Activated CD8-positive, alpha-beta T cell treated with anti-CD3 and anti-CD28 coated beads for 36 hours (primary cell): ENCODE results near the gene ARRB1. TPM values are rescaled to one million over a fixed set of nuclear protein-coding genes. Genes with fewer than 3 reads are reported as not detected.

Experiments
- ATAC-seq: fragments of 200-7000 bp; cut with Tn5 transposase; one replicate; pipeline ENCODE4 v1.10.0; 2021; ENCODE audit warnings: mild to moderate bottlenecking, moderate library complexity
- CTCF ChIA-PET: fragments of 350-600 bp; sonication (Branson Sonifier 250); formaldehyde crosslinking; loops from one replicate; lab custom pipeline; 2021; ENCODE audit warnings: antibody characterized with exemption; lab: Charles Lee
- POLR2A ChIA-PET: fragments of 350-600 bp; sonication (Branson Sonifier 250); formaldehyde crosslinking; loops from one replicate; lab custom pipeline; 2021; ENCODE audit warnings: antibody characterized with exemption; lab: Charles Lee
- DNase-seq: peaks from one replicate; pipeline ENCODE4 v3.0.0-alpha.2; 2020
- H3K27ac Mint-ChIP-seq: one replicate; pipeline ENCODE4 v1.8.0; 2021; ENCODE audit warnings: mild to moderate bottlenecking, mixed read lengths
- H3K27me3 Mint-ChIP-seq: one replicate; pipeline ENCODE4 v1.8.0; 2021; ENCODE audit warnings: mixed read lengths
- H3K36me3 Mint-ChIP-seq: one replicate; pipeline ENCODE4 v1.8.0; 2021; ENCODE audit warnings: low read depth, mixed read lengths
- H3K4me1 Mint-ChIP-seq: one replicate; pipeline ENCODE4 v1.8.0; 2021; ENCODE audit warnings: low read depth, mixed read lengths
- H3K4me3 Mint-ChIP-seq: one replicate; pipeline ENCODE4 v1.8.0; 2021; ENCODE audit warnings: mild to moderate bottlenecking, moderate library complexity, mixed read lengths
- H3K9me3 Mint-ChIP-seq: one replicate; pipeline ENCODE4 v1.8.0; 2021; ENCODE audit warnings: mixed read lengths
- CTCF ChIP-seq: fragments of 200-600 bp; IDR thresholded peaks from one replicate; pipeline ENCODE4 v1.8.0; 2022; ENCODE audit warnings: antibody characterized with exemption, mild to moderate bottlenecking
- intact Hi-C: fragments of 100-400 bp; cut with micrococcal nuclease; formaldehyde crosslinking; loops from one replicate; pipeline ENCODE4 v1.10.0; 2022
- total RNA-seq, 2 experiments: library from RNA; stranded (reverse); gene quantifications; one replicate each; pipeline ENCODE4 v1.2.3, GENCODE V29; 2021

The ARRB1 gene
- total RNA-seq, 2 experiments from 2014 or later: 16.2 to 18.8 TPM

- peak; percentile 67 for ATAC-seq
These were observed 22.8 kb downstream of the ARRB1 start for GRCh38 chr11:75328426-75329277.

GRCh38 chr11:75326439-75326810, 25.0 kb downstream of the ARRB1 start:
- ChIA-PET POLR2A (interaction anchor here (1.1 to 3.4 kb wide), 4 partner anchors 9 to 74 kb away, joined by 4 to 18 read pairs (median 7); partner anchors contain the start of gene ARRB1), CTCF (interaction anchor here (0.8 to 2.8 kb wide), 6 partner anchors 12 to 61 kb away, joined by 3 to 13 read pairs (median 4); no protein-coding TSS in a partner anchor)
- no peak for TF ChIP-seq CTCF
- H3K9me3 Mint-ChIP-seq: no peaks in the 10 kb centered on the region
- H3K27me3 Mint-ChIP-seq: no peaks in the 10 kb centered on the region
- DNase-seq (peak; percentile 78), ATAC-seq (peak; percentile 65)
- H3K27ac Mint-ChIP-seq: peak overlapping the region; percentile 65
- H3K36me3 Mint-ChIP-seq: no peaks in the 10 kb centered on the region
- intact Hi-C loops: loop anchor here (1.0 to 5.0 kb wide), 2 partner anchors 44 to 58 kb away; no protein-coding TSS in a partner anchor
- peaks cover 57% of the 10 kb centered on the region for H3K4me1 Mint-ChIP-seq
- H3K4me3 Mint-ChIP-seq: peak overlapping the region; percentile 26

More at GRCh38 chr11:75328426-75329277, 22.8 kb downstream of the ARRB1 start:
- Mint-ChIP-seq H3K36me3 (no peaks in the 10 kb centered on the region), H3K4me3 (no peak overlapping the region), H3K9me3 (no peaks in the 10 kb centered on the region), H3K27me3 (no peaks in the 10 kb centered on the region), H3K4me1 (peaks cover 65% of the 10 kb centered on the region), H3K27ac (peak overlapping the region; percentile 18)
- peak; percentile 81 for DNase-seq
- intact Hi-C loops: loop anchor here (5.0 kb wide), 1 partner anchor 46 kb away; no protein-coding TSS in a partner anchor
- POLR2A ChIA-PET: interaction anchor here (0.6 to 2.3 kb wide), 2 partner anchors 22 to 80 kb away, joined by 3 to 8 read pairs; partner anchors contain the start of gene ARRB1
- CTCF ChIA-PET: interaction anchor here (0.9 to 3.7 kb wide), 7 partner anchors 12 to 56 kb away, joined by 3 to 15 read pairs (median 4); no protein-coding TSS in a partner anchor
- TF ChIP-seq CTCF: no peak

- Mint-ChIP-seq H3K27ac (peak overlapping the region; percentile 65), H3K4me1 (peaks cover 57% of the 10 kb centered on the region), H3K4me3 (peak overlapping the region; percentile 26), H3K27me3 (no peaks in the 10 kb centered on the region), H3K9me3 (no peaks in the 10 kb centered on the region), H3K36me3 (no peaks in the 10 kb centered on the region)
- CTCF ChIA-PET: interaction anchor here (0.8 to 2.8 kb wide), 6 partner anchors 12 to 62 kb away, joined by 3 to 13 read pairs (median 4); no protein-coding TSS in a partner anchor
- DNase-seq (peak; percentile 91), ATAC-seq (peak; percentile 82)
- POLR2A ChIA-PET: interaction anchor here (1.1 to 3.4 kb wide), 3 partner anchors 14 to 75 kb away, joined by 4 to 18 read pairs (median 9); partner anchors contain the start of gene ARRB1
- TF ChIP-seq CTCF: no peak
- intact Hi-C loops: loop anchor here (1.0 to 5.0 kb wide), 2 partner anchors 44 to 58 kb away; no protein-coding TSS in a partner anchor
These were observed 25.6 kb downstream of the ARRB1 start for GRCh38 chr11:75325713-75326438.

GRCh38 chr11:75324740-75325139, 26.7 kb downstream of the ARRB1 start:
- no peak overlapping the region for H3K4me3 Mint-ChIP-seq
- TF ChIP-seq CTCF: no peak
- H3K9me3 Mint-ChIP-seq: no peaks in the 10 kb centered on the region
- ChIA-PET CTCF (interaction anchor here (2.8 kb wide), 1 partner anchor 45 kb away, joined by 10 read pairs; no protein-coding TSS in a partner anchor), POLR2A (interaction anchor here (3.4 kb wide), 1 partner anchor 27 kb away, joined by 18 read pairs; the partner anchor contains the start of gene ARRB1)
- H3K36me3 Mint-ChIP-seq: no peaks in the 10 kb centered on the region
- ATAC-seq (no peak), DNase-seq (no peak)
- no peak overlapping the region for H3K27ac Mint-ChIP-seq
- H3K4me1 Mint-ChIP-seq: peaks cover 50% of the 10 kb centered on the region
- intact Hi-C loops: loop anchor here (5.0 kb wide), 1 partner anchor 42 kb away; no protein-coding TSS in a partner anchor
- H3K27me3 Mint-ChIP-seq: no peaks in the 10 kb centered on the region
